ENCODE data around the gene CCDC15. TPM values are rescaled to one million over a fixed set of nuclear protein-coding genes. Genes with fewer than 3 reads are reported as not detected.

CCDC15 gene
- total and polyA plus RNA-seq, 2 donors (not counting 1 experiment from before 2014, with no cell fraction given) = 0.31 to 1.8 TPM

DNA sequence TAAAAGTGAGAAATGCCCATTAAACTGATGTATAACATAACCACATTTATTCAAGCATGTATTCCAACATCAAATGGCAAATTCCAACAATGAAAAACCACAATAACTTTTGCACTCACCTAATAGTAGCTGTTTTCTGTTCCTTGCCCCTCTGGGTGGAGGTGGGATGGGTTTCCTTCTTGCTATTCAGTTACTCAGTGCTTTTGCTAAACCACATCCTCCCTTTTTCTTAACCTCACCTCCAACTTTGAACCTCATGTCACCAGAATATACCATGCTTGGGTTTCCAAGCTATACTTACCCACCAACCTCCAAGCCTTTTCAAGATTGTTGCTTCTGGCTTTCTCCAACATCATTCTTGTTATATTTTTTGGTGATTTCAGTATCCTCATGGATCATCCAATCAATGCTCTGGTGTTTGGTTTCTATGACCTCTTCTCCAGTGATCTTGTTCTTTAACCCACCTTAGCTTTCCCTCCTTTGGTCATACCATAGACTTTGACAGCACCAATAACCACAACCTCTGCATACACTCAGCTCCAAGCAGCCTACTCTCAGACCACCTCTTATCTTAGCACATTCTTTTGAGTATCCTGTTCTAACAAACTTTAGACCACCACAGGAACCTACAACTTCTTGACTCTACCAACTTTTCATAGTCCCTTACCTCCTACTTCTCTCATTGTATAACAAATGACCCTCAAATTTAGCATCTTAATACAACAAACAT, 3.2 kb upstream of the CCDC15 start:
- TF ChIP-seq, protein P1, sequence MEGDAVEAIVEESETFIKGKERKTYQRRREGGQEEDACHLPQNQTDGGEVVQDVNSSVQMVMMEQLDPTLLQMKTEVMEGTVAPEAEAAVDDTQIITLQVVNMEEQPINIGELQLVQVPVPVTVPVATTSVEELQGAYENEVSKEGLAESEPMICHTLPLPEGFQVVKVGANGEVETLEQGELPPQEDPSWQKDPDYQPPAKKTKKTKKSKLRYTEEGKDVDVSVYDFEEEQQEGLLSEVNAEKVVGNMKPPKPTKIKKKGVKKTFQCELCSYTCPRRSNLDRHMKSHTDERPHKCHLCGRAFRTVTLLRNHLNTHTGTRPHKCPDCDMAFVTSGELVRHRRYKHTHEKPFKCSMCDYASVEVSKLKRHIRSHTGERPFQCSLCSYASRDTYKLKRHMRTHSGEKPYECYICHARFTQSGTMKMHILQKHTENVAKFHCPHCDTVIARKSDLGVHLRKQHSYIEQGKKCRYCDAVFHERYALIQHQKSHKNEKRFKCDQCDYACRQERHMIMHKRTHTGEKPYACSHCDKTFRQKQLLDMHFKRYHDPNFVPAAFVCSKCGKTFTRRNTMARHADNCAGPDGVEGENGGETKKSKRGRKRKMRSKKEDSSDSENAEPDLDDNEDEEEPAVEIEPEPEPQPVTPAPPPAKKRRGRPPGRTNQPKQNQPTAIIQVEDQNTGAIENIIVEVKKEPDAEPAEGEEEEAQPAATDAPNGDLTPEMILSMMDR (IDR thresholded peaks at IDR 0.05) = no peak
- no peak for TF ChIP-seq EZH2 (IDR thresholded peaks at IDR 0.05; ENCODE audit: borderline replicate concordance, insufficient read depth, low read depth, low read length, poor library complexity, severe bottlenecking)
- Histone ChIP-seq H3K36me3 (replicated peaks in 1 of 2; ENCODE audit: control extremely low read depth in 1 of 2, control insufficient read depth in 1 of 2, extremely low read depth in 1 of 2, insufficient read depth in 2 of 2, low read length in 1 of 2) (no peaks in the 10 kb centered on the region), H3K9ac (ENCODE audit: low read length) (no peak overlapping the region), H3K9me3 (ENCODE audit: control extremely low read depth in 1 of 3, control insufficient read depth in 2 of 3, insufficient read depth in 1 of 3, low read length in 2 of 3) (peaks cover 2 to 6% (median 3%) of the 10 kb centered on the region in 3 donors), H4K20me1 (ENCODE audit: control insufficient read depth, insufficient read depth, low read length, poor library complexity, severe bottlenecking) (no peaks in the 10 kb centered on the region), H3K79me2 (ENCODE audit: control insufficient read depth, insufficient read depth, low read length) (no peaks in the 10 kb centered on the region), H3K4me1 (ENCODE audit: control insufficient read depth in 2 of 2, insufficient read depth in 2 of 2, low read length in 2 of 2) (peaks cover 11 to 15% of the 10 kb centered on the region in 2 donors), H3K27ac (ENCODE audit: low read length in 2 of 2) (no peak overlapping the region), H2AFZ (ENCODE audit: insufficient read depth, low read depth, low read length, poor library complexity, severe bottlenecking) (no peak overlapping the region), H3K27me3 (replicated peaks in 1 of 4; ENCODE audit: control extremely low read depth in 1 of 4, control insufficient read depth in 3 of 4, insufficient read depth in 4 of 4, low read length in 3 of 4) (peaks cover 0 to 11% (median 2%) of the 10 kb centered on the region in 4 experiments), H3K4me2 (replicated peaks; ENCODE audit: low read depth, low read length, poor library complexity, severe bottlenecking) (no peak overlapping the region), H3K4me3 (ENCODE audit: control extremely low read depth in 1 of 5, extremely low read depth in 1 of 5, insufficient read depth in 1 of 5, low read depth in 2 of 5, low read length in 4 of 5) (no peak overlapping the region)
- Mint-ChIP-seq H3K4me1 (no peaks in the 10 kb centered on the region), H3K9me3 (ENCODE audit: insufficient read depth) (peaks cover 6% of the 10 kb centered on the region), H3K27me3 (peaks cover 14% of the 10 kb centered on the region), H3K27ac (no peak overlapping the region), H3K4me3 (no peak overlapping the region)
- intact Hi-C loops (cut with micrococcal nuclease) = loop anchor here (5.0 kb wide), 6 partner anchors 73 to 952 kb away; partner anchors contain the start of genes DDX25, EI24, PUS3 and STT3A
- DNase-seq = no peak
- POLR2A ChIA-PET = no interaction called here
- ATAC-seq (ENCODE audit: low read depth) = no peak
- CTCF ChIA-PET = interaction anchor here (1.3 kb wide), 1 partner anchor 8 kb away, joined by 3 read pairs; no protein-coding TSS in a partner anchor

DNA sequence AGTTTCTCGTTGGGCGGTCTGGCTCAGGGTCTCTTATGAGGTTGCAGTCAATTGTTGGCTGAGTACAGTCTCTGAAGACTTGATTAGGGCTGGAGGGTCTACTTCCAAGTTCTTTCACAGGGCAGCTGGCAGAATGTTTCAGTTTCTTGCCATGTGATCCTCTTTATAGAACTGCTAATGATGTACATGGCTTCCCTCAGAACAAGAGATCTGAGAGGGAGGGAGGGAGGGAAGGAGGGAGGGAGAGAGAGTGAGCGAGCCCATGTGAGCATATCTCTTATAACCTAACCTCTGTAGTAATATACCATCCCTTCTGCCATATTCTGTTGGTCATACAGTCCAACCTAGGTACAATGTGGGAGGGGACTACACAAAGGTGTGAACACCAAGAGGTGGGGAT, 2.7 kb upstream of the CCDC15 start:
- ATAC-seq (ENCODE audit: low read depth) = no peak
- H3K4me3 Mint-ChIP-seq = no peak overlapping the region
- no peaks in the 10 kb centered on the region for H3K79me2 ChIP-seq (ENCODE audit: control insufficient read depth, insufficient read depth, low read length)
- H3K4me2 ChIP-seq (replicated peaks; ENCODE audit: low read depth, low read length, poor library complexity, severe bottlenecking) = no peak overlapping the region
- no peak for DNase-seq
- ChIA-PET POLR2A (no interaction called here), CTCF (no interaction called here)
- intact Hi-C loops (cut with micrococcal nuclease) = loop anchor here (5.0 kb wide), 6 partner anchors 74 to 951 kb away; partner anchors contain the start of genes DDX25, EI24, PUS3 and STT3A
- H2AFZ ChIP-seq (ENCODE audit: insufficient read depth, low read depth, low read length, poor library complexity, severe bottlenecking) = no peak overlapping the region
- H3K27ac ChIP-seq (ENCODE audit: low read length in 2 of 2) = no peak overlapping the region
- 100% methylated on average over 1 of the region's 3 CpGs for WGBS (ENCODE audit: insufficient coverage)
- H3K36me3 ChIP-seq (replicated peaks in 1 of 2; ENCODE audit: control extremely low read depth in 1 of 2, control insufficient read depth in 1 of 2, extremely low read depth in 1 of 2, insufficient read depth in 2 of 2, low read length in 1 of 2) = no peaks in the 10 kb centered on the region
- H3K27me3 ChIP-seq (replicated peaks in 1 of 4; ENCODE audit: control extremely low read depth in 1 of 4, control insufficient read depth in 3 of 4, insufficient read depth in 4 of 4, low read length in 3 of 4) = peaks cover 0 to 10% (median 2%) of the 10 kb centered on the region in 4 experiments
- no peak overlapping the region for H3K27ac Mint-ChIP-seq
- no peaks in the 10 kb centered on the region for H3K4me1 Mint-ChIP-seq
- peaks cover 9% of the 10 kb centered on the region for H3K27me3 Mint-ChIP-seq
- TF ChIP-seq, protein P1 (IDR thresholded peaks at IDR 0.05) = no peak
- no peak for TF ChIP-seq EZH2 (IDR thresholded peaks at IDR 0.05; ENCODE audit: borderline replicate concordance, insufficient read depth, low read depth, low read length, poor library complexity, severe bottlenecking)
- no peak overlapping the region for H3K4me3 ChIP-seq (ENCODE audit: control extremely low read depth in 1 of 5, extremely low read depth in 1 of 5, insufficient read depth in 1 of 5, low read depth in 2 of 5, low read length in 4 of 5)
- H4K20me1 ChIP-seq (ENCODE audit: control insufficient read depth, insufficient read depth, low read length, poor library complexity, severe bottlenecking) = no peaks in the 10 kb centered on the region
- H3K9me3 ChIP-seq (ENCODE audit: control extremely low read depth in 1 of 3, control insufficient read depth in 2 of 3, insufficient read depth in 1 of 3, low read length in 2 of 3) = peaks cover 2 to 6% (median 3%) of the 10 kb centered on the region in 3 donors
- H3K4me1 ChIP-seq (ENCODE audit: control insufficient read depth in 2 of 2, insufficient read depth in 2 of 2, low read length in 2 of 2) = peaks cover 11 to 15% of the 10 kb centered on the region in 2 donors
- H3K9ac ChIP-seq (ENCODE audit: low read length) = no peak overlapping the region
- H3K9me3 Mint-ChIP-seq (ENCODE audit: insufficient read depth) = peaks cover 6% of the 10 kb centered on the region

All from B cell (primary cell).